Measurements from ENCODE around the gene SLITRK4. TPM values are rescaled to one million over a fixed set of nuclear protein-coding genes. Genes with fewer than 3 reads are reported as not detected.

The SLITRK4 gene
- polyA plus RNA-seq, 12 donors: 3.6 to 18.5 (median 8.9) TPM; not detected in 1

GRCh38 chrX:143581240-143581639 is 54.7 kb downstream of the SLITRK4 start:
- no peak for DNase-seq

- no peak for DNase-seq
These were observed 55.6 kb downstream of the SLITRK4 start for GRCh38 chrX:143580266-143580665.

Other genes starting within 250 kb of the SLITRK4 start
- not detected for gene SPANXN3, start 118.6 kb downstream of the SLITRK4 start, polyA plus RNA-seq (ENCODE audit: insufficient read length in 12 of 12)
- gene SPANXN2, start 84.7 kb upstream of the SLITRK4 start, polyA plus RNA-seq (ENCODE audit: insufficient read length in 12 of 12): not detected
- under 1 TPM in 6 of 12 donors, not detected in 6; 0.13 to 0.30 (median 0.22) TPM for gene UBE2NL, start 248.0 kb upstream of the SLITRK4 start, polyA plus RNA-seq (ENCODE audit: insufficient read length in 12 of 12)

All from muscle of arm (tissue), 12 donors.